ENCODE data around the gene FKBP15.
"Not testable (repeated sequence)": the region's sequence is repeated elsewhere in the genome, so short reads cannot be mapped to it uniquely, and the experiment has no call there.

FKBP15 gene

DNA sequence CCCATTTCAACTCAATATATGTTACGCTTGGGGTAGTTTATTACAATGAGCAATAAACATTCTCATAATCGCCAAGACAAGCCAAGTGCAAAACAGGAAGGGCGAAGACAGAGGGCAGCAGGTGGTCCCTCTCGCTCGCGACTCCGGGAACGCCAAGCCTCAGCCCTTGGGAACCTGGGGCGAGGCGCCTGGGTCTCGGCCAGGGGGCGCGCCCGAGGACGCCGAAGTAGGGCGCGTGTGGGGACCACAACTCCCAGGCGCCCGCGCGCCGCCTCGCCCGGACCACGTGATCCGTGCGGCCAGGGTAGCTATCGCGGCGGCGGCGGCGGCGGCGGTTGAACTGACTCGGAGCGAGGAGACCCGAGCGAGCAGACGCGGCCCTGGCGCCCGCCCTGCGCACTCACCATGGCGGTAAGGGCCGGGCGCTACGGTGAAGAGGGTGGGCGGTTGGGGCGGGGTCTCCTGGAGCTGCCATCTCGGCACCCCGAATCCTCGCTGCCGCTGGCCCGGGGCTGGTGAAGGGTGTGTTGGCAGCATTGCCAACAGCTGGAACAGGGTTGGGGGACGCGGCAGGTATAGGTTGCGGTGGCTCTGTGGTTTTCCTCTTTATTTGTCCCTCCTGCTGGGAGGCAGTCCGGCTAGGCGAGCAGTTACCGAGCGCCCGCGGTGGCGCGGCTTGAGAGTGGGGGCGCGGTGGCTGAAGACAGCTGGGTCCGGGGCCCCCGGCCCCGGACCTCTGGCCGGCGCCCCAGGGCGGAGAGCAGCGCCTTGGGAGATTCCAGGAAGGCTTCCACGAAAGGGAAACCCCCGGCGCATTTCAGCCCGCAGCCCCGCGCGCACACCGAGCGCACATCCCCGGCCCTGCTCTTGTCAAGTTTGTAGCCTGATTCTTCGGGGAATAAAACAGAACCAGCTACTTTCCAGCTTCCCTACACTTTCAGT, 70.1 kb downstream of the FKBP15 start, which contains the start of gene SLC31A2:
SLC31A2 (plus strand) TSS at position 338 of the 942 bp plus-strand sequence; CDS start at position 406, 68 bp downstream.
- in situ Hi-C loops (cut with MboI; ENCODE audit: low sequenced_read_pairs) = no loop called here

- in situ Hi-C loops (cut with MboI; ENCODE audit: low sequenced_read_pairs) = not testable (repeated sequence)
These were observed 71.5 kb downstream of the FKBP15 start for GRCh38 chr9:113149561-113149960.

GRCh38 chr9:113148781-113149510, 72.1 kb downstream of the FKBP15 start:
- in situ Hi-C loops (cut with MboI; ENCODE audit: low sequenced_read_pairs) = no loop called here

- in situ Hi-C loops (cut with MboI; ENCODE audit: low sequenced_read_pairs) = no loop called here
These were observed 72.7 kb downstream of the FKBP15 start for GRCh38 chr9:113148372-113148705.

GRCh38 chr9:113143432-113144227, 77.4 kb downstream of the FKBP15 start:
- in situ Hi-C loops (cut with MboI; ENCODE audit: low sequenced_read_pairs) = no loop called here

DNA sequence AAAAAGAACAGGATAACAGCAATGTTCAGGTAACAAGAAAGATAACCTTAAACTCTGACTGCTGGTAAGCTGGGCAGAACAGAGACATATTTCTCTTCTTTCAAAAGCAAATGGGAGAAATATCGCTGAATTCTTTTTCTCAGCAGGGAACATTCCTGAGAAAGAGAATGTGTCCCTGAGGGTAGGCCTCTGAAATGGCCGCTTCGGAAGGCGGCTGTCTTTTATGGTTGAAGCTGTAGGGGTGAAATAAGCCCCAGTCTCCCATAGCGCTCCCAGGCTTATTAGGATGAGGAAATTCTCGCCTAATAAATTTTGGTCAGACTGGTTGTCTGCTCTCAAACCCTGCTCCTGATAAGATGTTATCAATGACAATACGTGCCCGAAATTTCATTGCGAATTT, 80.2 kb downstream of the FKBP15 start:
- in situ Hi-C loops (cut with MboI; ENCODE audit: low sequenced_read_pairs) = not testable (repeated sequence)

DNA sequence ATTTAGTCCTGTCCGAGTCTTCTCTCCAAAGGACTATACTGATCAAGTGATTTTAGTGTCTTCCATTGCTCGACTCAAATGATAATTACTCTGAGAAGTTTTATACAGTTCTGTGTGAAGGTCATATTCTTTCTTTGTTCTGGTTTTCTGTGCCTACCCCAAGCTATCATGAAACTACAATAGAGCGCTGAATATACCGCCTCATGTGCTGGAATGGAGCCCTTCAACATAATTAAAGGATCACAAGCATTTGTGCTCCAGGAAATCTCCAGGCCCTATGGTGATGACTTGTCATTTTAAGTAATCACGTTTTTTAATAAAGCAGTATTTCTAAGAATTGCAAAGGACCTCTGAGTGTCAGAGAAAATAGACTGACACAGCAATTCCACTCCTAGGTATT, 81.1 kb downstream of the FKBP15 start:
- in situ Hi-C loops (cut with MboI; ENCODE audit: low sequenced_read_pairs) = no loop called here

- in situ Hi-C loops (cut with MboI; ENCODE audit: low sequenced_read_pairs) = no loop called here
These were observed 81.8 kb downstream of the FKBP15 start for GRCh38 chr9:113139225-113139829.

DNA sequence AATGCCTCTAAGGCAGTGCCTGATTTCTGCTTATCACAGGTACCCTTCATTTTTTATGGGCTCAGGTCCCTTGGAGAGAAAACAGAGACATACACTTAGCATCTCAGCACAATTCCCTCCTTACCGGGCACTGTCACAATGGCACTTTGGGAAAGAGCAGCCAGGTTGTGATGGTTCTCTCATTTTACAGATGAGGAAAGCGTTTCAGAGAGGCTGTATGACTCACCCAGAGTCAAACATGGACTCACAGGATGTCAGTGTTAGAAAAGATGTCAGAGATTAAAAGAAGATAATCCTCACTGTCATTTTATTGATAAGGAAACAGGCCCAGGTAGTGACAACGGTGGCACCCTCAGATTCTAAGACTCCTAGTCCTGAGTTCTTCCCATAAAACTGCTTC, 82.3 kb downstream of the FKBP15 start:
- in situ Hi-C loops (cut with MboI; ENCODE audit: low sequenced_read_pairs) = no loop called here

DNA sequence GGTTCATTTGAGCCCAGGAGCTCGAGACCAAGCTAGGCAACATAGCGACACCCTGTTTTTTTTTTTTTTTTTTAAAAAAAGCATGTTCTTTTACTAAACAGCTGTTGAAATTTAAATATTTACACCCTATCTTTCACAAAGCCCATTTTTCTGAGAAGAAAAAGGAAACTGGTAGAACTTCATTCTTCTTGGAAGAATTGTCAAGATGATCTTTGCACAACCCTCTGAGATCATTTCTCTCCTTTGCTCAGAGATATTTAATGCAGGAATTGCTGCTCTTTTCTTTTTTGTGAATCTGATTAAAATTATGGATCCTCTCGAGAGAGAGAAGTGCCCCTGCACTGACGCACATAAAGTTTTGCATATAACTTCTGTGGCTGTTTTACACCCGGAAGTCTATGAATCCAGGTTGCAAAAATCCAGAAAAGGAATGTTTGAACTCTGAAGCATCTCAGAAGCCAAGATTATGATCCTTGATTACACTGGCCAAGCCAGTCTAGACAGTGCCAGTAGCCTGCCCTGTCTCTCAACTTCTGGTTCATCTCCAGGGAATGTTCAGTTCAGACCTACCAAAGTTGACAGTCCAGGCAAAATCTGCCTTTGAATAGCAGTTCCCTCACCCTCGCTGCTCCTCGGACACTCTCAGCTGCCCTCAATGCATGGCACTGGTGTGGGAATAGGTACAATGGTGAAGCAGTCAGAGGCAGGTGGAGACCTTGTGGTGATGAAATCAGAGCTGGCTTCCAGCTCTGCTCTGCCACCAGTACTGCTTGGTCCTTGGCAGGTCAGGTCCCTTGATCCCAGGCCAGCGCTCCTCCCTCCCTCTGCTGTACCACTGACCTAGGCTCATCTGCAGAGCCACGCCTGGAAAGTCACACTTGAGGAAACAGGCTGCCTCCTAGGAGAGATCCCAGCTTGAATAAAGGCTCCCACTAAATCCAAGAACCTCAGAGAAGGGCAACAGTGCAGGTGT, 83.6 kb downstream of the FKBP15 start:
- in situ Hi-C loops (cut with MboI; ENCODE audit: low sequenced_read_pairs) = no loop called here

GRCh38 chr9:113131689-113132151, 89.4 kb downstream of the FKBP15 start:
- in situ Hi-C loops (cut with MboI; ENCODE audit: low sequenced_read_pairs) = no loop called here

GRCh38 chr9:113129884-113130283, 91.2 kb downstream of the FKBP15 start:
- in situ Hi-C loops (cut with MboI; ENCODE audit: low sequenced_read_pairs) = no loop called here

- in situ Hi-C loops (cut with MboI; ENCODE audit: low sequenced_read_pairs) = no loop called here
These were observed 91.6 kb downstream of the FKBP15 start for GRCh38 chr9:113129466-113129865.

- in situ Hi-C loops (cut with MboI; ENCODE audit: low sequenced_read_pairs) = no loop called here
These were observed 95.6 kb downstream of the FKBP15 start for GRCh38 chr9:113125386-113126035.

DNA sequence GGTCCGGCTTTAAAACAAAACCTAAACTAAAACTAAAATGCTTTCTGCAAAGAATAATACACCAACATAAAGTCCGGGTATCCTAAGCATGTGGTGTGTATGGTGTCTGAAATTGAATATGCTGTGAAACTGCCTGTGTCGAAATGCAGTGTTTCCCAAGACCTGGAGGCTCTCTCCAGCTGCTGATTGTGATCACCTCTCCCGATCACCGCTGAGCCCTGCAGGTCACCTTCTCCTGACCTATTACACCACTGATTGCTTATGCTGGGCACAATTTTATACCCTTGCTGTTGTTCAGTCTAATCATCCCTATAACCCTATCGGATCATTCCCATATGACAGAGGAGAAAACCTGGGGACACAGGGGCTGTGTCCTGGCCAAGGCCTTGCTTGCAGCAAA, 102.2 kb downstream of the FKBP15 start:
- in situ Hi-C loops (cut with MboI; ENCODE audit: low sequenced_read_pairs) = not testable (repeated sequence)

Data from HL-60/S4 treated with retinoic acid at 250 ng/mL for 4 days and 3 days (cell line).